HepG2 (cell line): ENCODE data around the gene SIK1. TPM values are rescaled to one million over a fixed set of nuclear protein-coding genes. Genes with fewer than 3 reads are reported as not detected.

Source experiments
- FOXA3 ChIP-seq: IDR thresholded peaks from 2 replicates; pipeline ENCODE4 v1.6.1; 2016; ENCODE audit warnings: missing genetic modification reagents, missing compliant biosample characterization
- GFI1 ChIP-seq: sonication (generic); formaldehyde crosslinking; IDR thresholded peaks from 2 replicates; pipeline ENCODE4 v1.5.0; 2020; ENCODE audit warnings: missing genetic modification reagents, mild to moderate bottlenecking, borderline replicate concordance
- HBP1 ChIP-seq: IDR thresholded peaks from 2 replicates; pipeline ENCODE4 v1.6.1; 2016; ENCODE audit warnings: low read depth, control low read depth
- KLF9 ChIP-seq: IDR thresholded peaks from 2 replicates; pipeline ENCODE4 v1.6.1; 2016; ENCODE audit warnings: low read depth
- MEIS1 ChIP-seq: sonication (generic); formaldehyde crosslinking; IDR thresholded peaks from 2 replicates; pipeline ENCODE4 v1.9.0; 2021; ENCODE audit warnings: mild to moderate bottlenecking, missing genetic modification reagents, moderate library complexity, borderline replicate concordance
- MTF1 ChIP-seq: sonication (generic); formaldehyde crosslinking; IDR thresholded peaks from 2 replicates; pipeline ENCODE4 v1.5.0; 2020; ENCODE audit warnings: missing genetic modification reagents
- MYC ChIP-seq: sonication (generic); formaldehyde crosslinking; IDR thresholded peaks from 2 replicates; pipeline ENCODE4 v1.9.0; 2021; ENCODE audit warnings: missing genetic modification reagents, borderline replicate concordance
- RXRA ChIP-seq: sonication (generic); formaldehyde crosslinking; IDR thresholded peaks from 2 replicates; pipeline ENCODE4 v1.5.1; 2020; ENCODE audit warnings: missing genetic modification reagents
- ZNF121 ChIP-seq: sonication (generic); formaldehyde crosslinking; IDR thresholded peaks from 2 replicates; pipeline ENCODE4 v1.5.0; 2020; ENCODE audit warnings: mild to moderate bottlenecking, missing genetic modification reagents
- ZNF274 ChIP-seq: sonication (generic); formaldehyde crosslinking; IDR thresholded peaks from 2 replicates; pipeline ENCODE4 v1.5.1; 2020; ENCODE audit warnings: mild to moderate bottlenecking, missing genetic modification reagents
- ZNF281 ChIP-seq: sonication (generic); formaldehyde crosslinking; IDR thresholded peaks from 2 replicates; pipeline ENCODE4 v1.4.0; 2020; ENCODE audit warnings: missing genetic modification reagents, borderline replicate concordance
- ZNF446 ChIP-seq: sonication (generic); formaldehyde crosslinking; IDR thresholded peaks from 2 replicates; pipeline ENCODE4 v1.5.0; 2020; ENCODE audit warnings: mild to moderate bottlenecking, missing genetic modification reagents
- ZNF703 ChIP-seq: sonication (generic); formaldehyde crosslinking; IDR thresholded peaks from 2 replicates; pipeline ENCODE4 v1.5.1; 2020; ENCODE audit warnings: missing genetic modification reagents, mild to moderate bottlenecking, moderate library complexity, borderline replicate concordance
- ZNF768 ChIP-seq: sonication (generic); formaldehyde crosslinking; IDR thresholded peaks from 2 replicates; pipeline ENCODE4 v1.4.0; 2020; ENCODE audit warnings: missing genetic modification reagents
- polyA plus RNA-seq, 8 experiments: library from polyadenylated mRNA; depleted of rRNA in 3 of 8; stranded (reverse) in 7 of 8; unstranded in 1 of 8; fragments of >200 nt; fragmentation: Illumina TruSeq in 4 of 8; extraction: Trizol in 4 of 8; gene quantifications; 2 replicates each; pipeline versions ENCODE4 v1.2.1 to v1.2.3, GENCODE V29; 2011 to 2016; ENCODE audit warnings: low read depth in 4 of 8, missing spikeins in 1 of 8, mixed read lengths in 1 of 8; ENCODE audit not compliant: insufficient read depth in 1 of 8
- total RNA-seq, 5 experiments: library from RNA; depleted of rRNA; stranded (reverse); fragments of >200 nt; fragmentation: Illumina TruSeq; extraction: Trizol; gene quantifications; 2 replicates each; pipeline ENCODE4 v1.2.3, GENCODE V29; 2016; ENCODE audit warnings: low read depth in 1 of 5
- TF ChIP-seq, protein P1 (sequence below): sonication (generic); formaldehyde crosslinking; IDR thresholded peaks from one replicate; pipeline ENCODE4 v1.5.1; 2020; ENCODE audit warnings: mild to moderate bottlenecking, missing genetic modification reagents; ENCODE audit errors: not compliant biosample characterization
- TF ChIP-seq, protein P2 (sequence below): sonication (generic); formaldehyde crosslinking; IDR thresholded peaks from 2 replicates; pipeline ENCODE4 v1.4.0; 2020; ENCODE audit warnings: mild to moderate bottlenecking, missing genetic modification reagents
- TF ChIP-seq, protein P3 (sequence below): sonication (generic); formaldehyde crosslinking; IDR thresholded peaks from 2 replicates; pipeline ENCODE4 v1.8.0; 2022; ENCODE audit warnings: mild to moderate bottlenecking, missing genetic modification reagents, moderate library complexity

The SIK1 gene
- total and polyA plus RNA-seq, 2 of the 13 experiments (the other 11 are each of a cell fraction or from before 2014, with no cell fraction given): 4.5 to 14.5 TPM

DNA sequence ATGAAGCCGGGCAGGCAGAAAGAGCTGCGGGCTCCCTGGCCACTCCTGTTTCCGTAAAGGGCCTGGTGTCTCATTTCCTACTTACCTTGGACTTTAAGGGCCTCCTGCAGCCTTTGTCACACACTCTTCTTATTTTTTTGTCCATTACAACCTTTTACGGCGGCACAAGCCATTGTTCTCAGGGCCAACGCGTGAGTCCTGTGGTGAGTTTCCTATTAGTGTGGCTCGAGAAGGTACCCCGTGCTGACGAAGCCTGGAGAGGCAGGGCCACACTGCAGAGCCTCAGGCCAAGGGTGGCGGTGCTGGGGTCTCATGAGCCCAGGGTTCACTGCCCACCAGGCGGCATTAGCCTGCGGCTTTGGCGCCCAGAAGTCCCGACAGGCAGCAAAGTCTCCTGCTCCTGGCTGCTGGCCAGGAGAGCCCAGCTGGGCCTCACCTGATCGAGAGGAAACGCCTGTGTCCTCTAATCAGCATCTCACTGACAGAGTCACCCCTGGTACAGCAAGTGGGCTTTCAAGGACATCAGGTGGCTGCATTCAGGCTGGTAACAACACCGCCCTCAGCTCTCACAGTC lies 62.0 kb downstream of the SIK1 start (continued):
- TF ChIP-seq ZNF281 (no peak; the same call in 1 of the 2 replicates), MEIS1 (CRISPR knock-in tag) (no peak), RXRA (CRISPR knock-in tag) (0 out of 2 replicates have a peak, but pooled peaks have one; percentile 16), ZNF274 (no peak), KLF9 (CRISPR knock-in tag) (no peak), MTF1 (CRISPR knock-in tag) (no peak), HBP1 (no peak), ZNF121 (no peak), ZNF768 (CRISPR knock-in tag) (no peak), ZNF446 (CRISPR knock-in tag) (no peak), ZNF703 (CRISPR knock-in tag) (no peak), FOXA3 (CRISPR knock-in tag) (peak; percentile 37; the same call in 1 of the 2 replicates), MYC (CRISPR knock-in tag) (no peak; the same call in 1 of the 2 replicates), GFI1 (CRISPR knock-in tag) (no peak)
- TF ChIP-seq, protein P1, sequence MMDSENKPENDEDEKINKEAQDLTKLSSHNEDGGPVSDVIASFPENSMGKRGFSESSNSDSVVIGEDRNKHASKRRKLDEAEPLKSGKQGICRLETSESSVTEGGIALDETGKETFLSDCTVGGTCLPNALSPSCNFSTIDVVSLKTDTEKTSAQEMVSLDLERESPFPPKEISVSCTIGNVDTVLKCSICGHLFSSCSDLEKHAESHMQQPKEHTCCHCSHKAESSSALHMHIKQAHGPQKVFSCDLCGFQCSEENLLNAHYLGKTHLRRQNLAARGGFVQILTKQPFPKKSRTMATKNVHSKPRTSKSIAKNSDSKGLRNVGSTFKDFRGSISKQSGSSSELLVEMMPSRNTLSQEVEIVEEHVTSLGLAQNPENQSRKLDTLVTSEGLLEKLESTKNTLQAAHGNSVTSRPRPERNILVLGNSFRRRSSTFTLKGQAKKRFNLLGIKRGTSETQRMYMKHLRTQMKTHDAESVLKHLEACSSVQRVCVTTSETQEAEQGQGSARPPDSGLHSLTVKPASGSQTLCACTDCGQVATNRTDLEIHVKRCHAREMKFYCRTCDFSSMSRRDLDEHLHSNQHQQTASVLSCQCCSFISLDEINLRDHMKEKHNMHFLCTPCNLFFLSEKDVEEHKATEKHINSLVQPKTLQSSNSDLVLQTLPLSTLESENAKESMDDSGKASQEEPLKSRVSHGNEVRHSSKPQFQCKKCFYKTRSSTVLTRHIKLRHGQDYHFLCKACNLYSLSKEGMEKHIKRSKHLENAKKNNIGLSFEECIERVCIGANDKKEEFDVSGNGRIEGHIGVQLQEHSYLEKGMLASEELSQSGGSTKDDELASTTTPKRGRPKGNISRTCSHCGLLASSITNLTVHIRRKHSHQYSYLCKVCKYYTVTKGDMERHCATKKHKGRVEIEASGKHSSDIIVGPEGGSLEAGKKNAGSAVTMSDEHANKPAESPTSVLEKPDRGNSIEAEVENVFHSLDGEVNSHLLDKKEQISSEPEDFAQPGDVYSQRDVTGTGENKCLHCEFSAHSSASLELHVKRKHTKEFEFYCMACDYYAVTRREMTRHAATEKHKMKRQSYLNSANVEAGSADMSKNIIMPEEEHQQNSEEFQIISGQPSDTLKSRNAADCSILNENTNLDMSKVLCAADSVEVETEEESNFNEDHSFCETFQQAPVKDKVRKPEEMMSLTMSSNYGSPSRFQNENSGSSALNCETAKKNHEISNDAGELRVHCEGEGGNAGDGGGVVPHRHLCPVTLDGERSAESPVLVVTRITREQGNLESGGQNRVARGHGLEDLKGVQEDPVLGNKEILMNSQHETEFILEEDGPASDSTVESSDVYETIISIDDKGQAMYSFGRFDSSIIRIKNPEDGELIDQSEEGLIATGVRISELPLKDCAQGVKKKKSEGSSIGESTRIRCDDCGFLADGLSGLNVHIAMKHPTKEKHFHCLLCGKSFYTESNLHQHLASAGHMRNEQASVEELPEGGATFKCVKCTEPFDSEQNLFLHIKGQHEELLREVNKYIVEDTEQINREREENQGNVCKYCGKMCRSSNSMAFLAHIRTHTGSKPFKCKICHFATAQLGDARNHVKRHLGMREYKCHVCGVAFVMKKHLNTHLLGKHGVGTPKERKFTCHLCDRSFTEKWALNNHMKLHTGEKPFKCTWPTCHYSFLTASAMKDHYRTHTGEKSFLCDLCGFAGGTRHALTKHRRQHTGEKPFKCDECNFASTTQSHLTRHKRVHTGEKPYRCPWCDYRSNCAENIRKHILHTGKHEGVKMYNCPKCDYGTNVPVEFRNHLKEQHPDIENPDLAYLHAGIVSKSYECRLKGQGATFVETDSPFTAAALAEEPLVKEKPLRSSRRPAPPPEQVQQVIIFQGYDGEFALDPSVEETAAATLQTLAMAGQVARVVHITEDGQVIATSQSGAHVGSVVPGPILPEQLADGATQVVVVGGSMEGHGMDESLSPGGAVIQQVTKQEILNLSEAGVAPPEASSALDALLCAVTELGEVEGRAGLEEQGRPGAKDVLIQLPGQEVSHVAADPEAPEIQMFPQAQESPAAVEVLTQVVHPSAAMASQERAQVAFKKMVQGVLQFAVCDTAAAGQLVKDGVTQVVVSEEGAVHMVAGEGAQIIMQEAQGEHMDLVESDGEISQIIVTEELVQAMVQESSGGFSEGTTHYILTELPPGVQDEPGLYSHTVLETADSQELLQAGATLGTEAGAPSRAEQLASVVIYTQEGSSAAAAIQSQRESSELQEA (CRISPR knock-in tag): no peak
- TF ChIP-seq, protein P2, sequence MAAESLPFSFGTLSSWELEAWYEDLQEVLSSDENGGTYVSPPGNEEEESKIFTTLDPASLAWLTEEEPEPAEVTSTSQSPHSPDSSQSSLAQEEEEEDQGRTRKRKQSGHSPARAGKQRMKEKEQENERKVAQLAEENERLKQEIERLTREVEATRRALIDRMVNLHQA (CRISPR knock-in tag): no peak
- TF ChIP-seq, protein P3, sequence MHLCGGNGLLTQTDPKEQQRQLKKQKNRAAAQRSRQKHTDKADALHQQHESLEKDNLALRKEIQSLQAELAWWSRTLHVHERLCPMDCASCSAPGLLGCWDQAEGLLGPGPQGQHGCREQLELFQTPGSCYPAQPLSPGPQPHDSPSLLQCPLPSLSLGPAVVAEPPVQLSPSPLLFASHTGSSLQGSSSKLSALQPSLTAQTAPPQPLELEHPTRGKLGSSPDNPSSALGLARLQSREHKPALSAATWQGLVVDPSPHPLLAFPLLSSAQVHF (CRISPR knock-in tag): no peak
